Glutamatergic neuron (in vitro differentiated cells): ENCODE data around the gene ARHGAP28. TPM values are rescaled to one million over a fixed set of nuclear protein-coding genes. Genes with fewer than 3 reads are reported as not detected.

Experiments
- DNase-seq: peaks from one replicate; pipeline ENCODE4 v3.0.0; 2022
- H3K27ac Mint-ChIP-seq: one replicate; pipeline ENCODE4 v1.8.0; 2020; ENCODE audit warnings: mild to moderate bottlenecking, mixed read lengths, inconsistent platforms; ENCODE audit not compliant: unreplicated experiment
- H3K27me3 Mint-ChIP-seq: one replicate; pipeline ENCODE4 v1.8.0; 2020; ENCODE audit warnings: mild to moderate bottlenecking, moderate library complexity, mixed read lengths, inconsistent platforms; ENCODE audit not compliant: unreplicated experiment
- H3K36me3 Mint-ChIP-seq: one replicate; pipeline ENCODE4 v1.8.0; 2020; ENCODE audit warnings: mild to moderate bottlenecking, mixed read lengths, inconsistent platforms; ENCODE audit not compliant: unreplicated experiment
- H3K4me1 Mint-ChIP-seq: one replicate; pipeline ENCODE4 v1.8.0; 2020; ENCODE audit warnings: mild to moderate bottlenecking, low read depth, mixed read lengths, inconsistent platforms; ENCODE audit not compliant: unreplicated experiment
- H3K4me3 Mint-ChIP-seq: one replicate; pipeline ENCODE4 v1.8.0; 2020; ENCODE audit warnings: mild to moderate bottlenecking, mixed read lengths, inconsistent platforms; ENCODE audit not compliant: unreplicated experiment
- H3K9me3 Mint-ChIP-seq: one replicate; pipeline ENCODE4 v1.8.0; 2020; ENCODE audit warnings: mild to moderate bottlenecking, moderate library complexity, mixed read lengths, inconsistent platforms; ENCODE audit not compliant: unreplicated experiment
- total RNA-seq: library from RNA; stranded (reverse); fragmentation: NEBNext Ultra II Directional; extraction: Animal tissue kit (Norgen Biotek cat#: 25700); gene quantifications from one replicate; pipeline ENCODE4 v1.2.1, GENCODE V29; 2021; ENCODE audit not compliant: unreplicated experiment
- TF ChIP-seq, protein P1 (sequence below): fragments of 200-600 bp; sonication (generic); IDR thresholded peaks from one replicate; pipeline ENCODE4 v1.5.0; 2021; ENCODE audit not compliant: partially characterized antibody, unreplicated experiment

The ARHGAP28 gene
- total RNA-seq, 1 donor from 2014 or later: 36.8 TPM

- H3K27me3 Mint-ChIP-seq: no peaks in the 10 kb centered on the region
- no peak for DNase-seq
- no peak overlapping the region for H3K27ac Mint-ChIP-seq
- H3K9me3 Mint-ChIP-seq: no peaks in the 10 kb centered on the region
- no peaks in the 10 kb centered on the region for H3K36me3 Mint-ChIP-seq
- TF ChIP-seq, protein P1, sequence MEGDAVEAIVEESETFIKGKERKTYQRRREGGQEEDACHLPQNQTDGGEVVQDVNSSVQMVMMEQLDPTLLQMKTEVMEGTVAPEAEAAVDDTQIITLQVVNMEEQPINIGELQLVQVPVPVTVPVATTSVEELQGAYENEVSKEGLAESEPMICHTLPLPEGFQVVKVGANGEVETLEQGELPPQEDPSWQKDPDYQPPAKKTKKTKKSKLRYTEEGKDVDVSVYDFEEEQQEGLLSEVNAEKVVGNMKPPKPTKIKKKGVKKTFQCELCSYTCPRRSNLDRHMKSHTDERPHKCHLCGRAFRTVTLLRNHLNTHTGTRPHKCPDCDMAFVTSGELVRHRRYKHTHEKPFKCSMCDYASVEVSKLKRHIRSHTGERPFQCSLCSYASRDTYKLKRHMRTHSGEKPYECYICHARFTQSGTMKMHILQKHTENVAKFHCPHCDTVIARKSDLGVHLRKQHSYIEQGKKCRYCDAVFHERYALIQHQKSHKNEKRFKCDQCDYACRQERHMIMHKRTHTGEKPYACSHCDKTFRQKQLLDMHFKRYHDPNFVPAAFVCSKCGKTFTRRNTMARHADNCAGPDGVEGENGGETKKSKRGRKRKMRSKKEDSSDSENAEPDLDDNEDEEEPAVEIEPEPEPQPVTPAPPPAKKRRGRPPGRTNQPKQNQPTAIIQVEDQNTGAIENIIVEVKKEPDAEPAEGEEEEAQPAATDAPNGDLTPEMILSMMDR: no peak
- H3K4me3 Mint-ChIP-seq: no peak overlapping the region
- peaks cover 13% of the 10 kb centered on the region for H3K4me1 Mint-ChIP-seq
Measured at GRCh38 chr18:6875749-6876148, 146.2 kb downstream of the ARHGAP28 start.

DNA sequence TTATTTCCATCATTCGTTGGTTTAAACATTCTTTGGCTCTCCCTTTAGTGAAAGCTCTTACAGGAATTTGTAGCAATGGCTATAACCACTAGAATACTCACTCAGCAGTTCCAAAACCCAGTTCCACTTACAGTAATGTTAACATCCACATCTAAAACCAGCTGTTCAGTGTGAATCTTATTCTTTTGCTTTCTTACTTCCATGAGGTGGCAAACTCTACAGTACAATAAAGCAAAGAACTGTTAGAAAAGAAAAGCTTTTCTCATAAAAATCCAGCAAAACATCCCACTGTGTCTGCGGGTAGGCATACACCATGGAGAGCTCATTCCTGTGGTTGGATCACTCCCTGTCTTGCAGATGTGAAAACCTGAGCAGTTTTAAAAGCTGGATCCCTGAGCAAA lies 147.1 kb downstream of the ARHGAP28 start:
- Mint-ChIP-seq H3K27me3 (no peaks in the 10 kb centered on the region), H3K36me3 (no peaks in the 10 kb centered on the region), H3K4me1 (peaks cover 20% of the 10 kb centered on the region), H3K9me3 (no peaks in the 10 kb centered on the region), H3K4me3 (no peak overlapping the region), H3K27ac (no peak overlapping the region)
- TF ChIP-seq, protein P1: no peak
- DNase-seq: no peak

GRCh38 chr18:6877288-6877687 lies 147.8 kb downstream of the ARHGAP28 start:
- Mint-ChIP-seq H3K36me3 (no peaks in the 10 kb centered on the region), H3K4me1 (peaks cover 20% of the 10 kb centered on the region), H3K27me3 (no peaks in the 10 kb centered on the region), H3K9me3 (no peaks in the 10 kb centered on the region), H3K27ac (no peak overlapping the region), H3K4me3 (no peak overlapping the region)
- TF ChIP-seq, protein P1: no peak
- DNase-seq: no peak

DNA sequence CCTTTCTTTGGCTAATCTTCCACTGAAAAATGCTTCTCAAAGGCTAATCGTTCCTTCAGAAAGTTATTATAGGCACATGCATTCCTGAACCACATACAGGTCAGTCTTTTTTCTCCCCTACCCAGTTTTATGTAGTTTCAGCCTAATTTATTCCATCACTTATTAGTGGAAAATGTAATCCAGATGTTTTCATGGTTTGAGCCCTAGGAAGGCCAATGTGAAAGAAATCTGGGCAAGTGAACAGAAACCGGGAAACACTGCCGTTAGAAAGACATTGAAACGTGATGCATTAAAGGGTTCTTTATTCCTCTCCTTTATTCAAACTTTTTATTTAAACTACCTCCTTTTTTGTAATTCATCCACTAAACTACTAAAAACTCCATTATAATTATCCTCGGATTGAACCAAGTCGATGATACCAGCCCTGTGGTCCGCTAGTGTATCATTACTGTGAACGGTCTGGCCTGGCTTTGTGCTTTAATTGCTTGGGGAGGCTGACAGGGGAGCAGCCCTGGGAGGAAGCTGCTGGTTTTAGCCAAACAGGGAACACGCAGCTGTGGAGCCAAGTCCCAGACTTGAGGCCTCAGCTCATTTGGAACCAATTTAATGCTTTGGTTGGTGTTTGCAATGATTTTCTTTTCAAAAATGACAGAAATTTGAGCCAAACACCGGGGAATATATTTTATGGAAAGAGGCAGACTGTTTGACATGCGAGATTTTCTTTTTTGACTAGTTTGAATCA lies 149.2 kb downstream of the ARHGAP28 start:
- peaks cover 20% of the 10 kb centered on the region for H3K4me1 Mint-ChIP-seq
- H3K36me3 Mint-ChIP-seq: no peaks in the 10 kb centered on the region
- TF ChIP-seq, protein P1: no peak
- DNase-seq: no peak
- H3K27ac Mint-ChIP-seq: no peak overlapping the region
- H3K4me3 Mint-ChIP-seq: no peak overlapping the region
- H3K9me3 Mint-ChIP-seq: no peaks in the 10 kb centered on the region
- H3K27me3 Mint-ChIP-seq: no peaks in the 10 kb centered on the region

GRCh38 chr18:6879508-6880195 lies 150.1 kb downstream of the ARHGAP28 start:
- no peaks in the 10 kb centered on the region for H3K27me3 Mint-ChIP-seq
- TF ChIP-seq, protein P1: no peak
- H3K27ac Mint-ChIP-seq: no peak overlapping the region
- H3K4me1 Mint-ChIP-seq: peaks cover 20% of the 10 kb centered on the region
- H3K9me3 Mint-ChIP-seq: no peaks in the 10 kb centered on the region
- H3K4me3 Mint-ChIP-seq: no peak overlapping the region
- DNase-seq: no peak
- H3K36me3 Mint-ChIP-seq: no peaks in the 10 kb centered on the region
